Measurements from ENCODE around the gene NMUR2.

Gene NMUR2

DNA sequence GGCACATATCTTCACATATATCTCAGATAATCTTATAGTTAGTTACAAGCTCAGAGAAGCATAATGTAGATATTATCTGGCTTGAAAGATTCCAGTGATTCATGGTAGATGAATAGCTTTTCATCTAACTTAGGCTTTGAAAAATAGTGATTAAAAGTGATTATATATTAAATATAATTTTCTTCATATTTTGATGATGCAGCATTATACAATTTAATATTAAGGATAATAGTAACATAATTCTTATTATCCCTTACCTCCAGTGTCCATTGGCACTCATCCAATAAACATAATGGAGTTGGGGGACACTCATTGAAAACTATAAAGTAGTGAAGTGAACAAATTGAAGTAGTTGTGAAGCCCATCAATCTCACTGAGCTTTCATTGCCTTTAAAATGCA lies 35.8 kb downstream of the NMUR2 start:
- DNase-seq (ENCODE audit: low read depth in 2 of 2): no peak

GRCh38 chr5:152367554-152367953 lies 37.5 kb downstream of the NMUR2 start:
- DNase-seq (ENCODE audit: low read depth in 2 of 2): no peak

- DNase-seq (ENCODE audit: low read depth in 2 of 2): no peak
Measured at GRCh38 chr5:152366716-152367115, 38.4 kb downstream of the NMUR2 start.

DNA sequence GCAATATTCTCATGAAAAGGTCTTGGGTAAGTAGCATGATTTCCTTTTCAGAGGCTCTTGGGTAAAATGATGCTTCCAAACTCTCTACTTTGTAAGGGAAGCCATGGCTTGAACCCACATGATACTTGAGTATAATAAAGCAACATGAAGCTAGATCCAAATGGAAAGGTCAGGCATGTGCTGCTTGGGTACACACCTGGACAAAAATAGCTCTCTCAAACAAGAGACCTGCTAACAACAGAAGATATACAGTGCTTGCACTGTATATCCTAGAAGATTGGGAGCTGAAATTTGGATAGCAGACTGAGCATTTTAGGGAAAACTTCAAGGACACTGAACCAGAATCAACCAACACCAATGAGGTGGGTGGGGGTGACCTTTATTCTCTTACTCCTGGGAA lies 40.2 kb downstream of the NMUR2 start:
- DNase-seq (ENCODE audit: low read depth in 2 of 2): no peak

GRCh38 chr5:152364172-152364571 lies 40.9 kb downstream of the NMUR2 start:
- no peak for DNase-seq (ENCODE audit: low read depth in 2 of 2)

DNA sequence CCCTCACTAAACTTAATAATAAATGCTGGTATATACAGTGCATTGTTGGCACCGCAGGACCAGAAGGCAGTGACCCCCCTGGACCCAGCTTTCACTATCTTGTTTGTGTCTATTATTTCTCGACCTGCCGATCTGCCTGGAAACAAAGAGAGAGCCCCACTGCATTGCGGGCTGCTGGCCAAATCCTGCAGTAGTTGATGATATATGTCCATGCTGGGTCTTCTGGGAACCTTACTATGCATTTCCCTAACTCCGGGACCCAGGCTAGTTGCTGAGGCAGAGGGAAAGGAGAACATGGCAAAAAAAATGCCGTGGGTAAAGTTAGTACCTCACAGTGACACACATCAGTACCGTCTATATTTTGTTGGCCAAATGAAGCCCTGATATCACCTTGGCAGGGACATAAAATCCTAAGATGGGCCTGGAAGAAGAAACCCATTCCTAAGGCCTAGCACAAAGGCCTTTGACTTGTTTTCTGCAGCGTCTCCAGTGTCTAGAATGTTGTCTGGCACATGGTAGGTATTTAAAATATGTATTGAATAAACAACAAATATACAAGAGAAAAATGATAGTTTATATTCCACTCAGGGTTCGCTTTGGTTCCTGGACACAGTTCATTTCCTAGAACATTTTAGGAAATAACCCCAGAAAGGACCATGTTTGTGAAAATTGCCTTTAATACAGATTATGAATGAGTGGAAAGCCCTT lies 46.1 kb downstream of the NMUR2 start:
- DNase-seq (ENCODE audit: low read depth in 2 of 2): no peak

- no peak for DNase-seq (ENCODE audit: low read depth in 2 of 2)
Measured at GRCh38 chr5:152356506-152356905, 48.6 kb downstream of the NMUR2 start.

GRCh38 chr5:152355061-152355460 lies 50.0 kb downstream of the NMUR2 start:
- no peak for DNase-seq (ENCODE audit: low read depth in 2 of 2)

DNA sequence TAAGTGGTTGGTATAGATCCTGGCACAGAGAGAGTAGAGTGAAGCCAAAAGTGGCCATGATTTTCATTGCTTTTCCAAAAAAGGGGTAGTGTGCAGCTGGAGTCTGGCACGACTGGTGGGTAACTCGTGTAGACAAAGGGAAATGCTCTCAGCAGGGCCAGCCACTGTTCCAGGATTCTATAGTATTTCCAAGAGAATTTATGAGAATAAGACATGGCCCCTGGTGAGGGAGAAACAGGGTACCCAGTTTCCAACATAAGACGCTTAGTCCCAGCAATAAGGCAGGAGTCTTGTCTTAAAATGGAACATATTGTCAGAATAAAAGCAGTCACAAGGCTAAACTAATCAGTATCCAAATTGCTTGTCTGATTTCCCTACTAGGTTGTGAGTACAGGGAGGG lies 52.1 kb downstream of the NMUR2 start:
- DNase-seq (ENCODE audit: low read depth in 2 of 2): no peak

DNA sequence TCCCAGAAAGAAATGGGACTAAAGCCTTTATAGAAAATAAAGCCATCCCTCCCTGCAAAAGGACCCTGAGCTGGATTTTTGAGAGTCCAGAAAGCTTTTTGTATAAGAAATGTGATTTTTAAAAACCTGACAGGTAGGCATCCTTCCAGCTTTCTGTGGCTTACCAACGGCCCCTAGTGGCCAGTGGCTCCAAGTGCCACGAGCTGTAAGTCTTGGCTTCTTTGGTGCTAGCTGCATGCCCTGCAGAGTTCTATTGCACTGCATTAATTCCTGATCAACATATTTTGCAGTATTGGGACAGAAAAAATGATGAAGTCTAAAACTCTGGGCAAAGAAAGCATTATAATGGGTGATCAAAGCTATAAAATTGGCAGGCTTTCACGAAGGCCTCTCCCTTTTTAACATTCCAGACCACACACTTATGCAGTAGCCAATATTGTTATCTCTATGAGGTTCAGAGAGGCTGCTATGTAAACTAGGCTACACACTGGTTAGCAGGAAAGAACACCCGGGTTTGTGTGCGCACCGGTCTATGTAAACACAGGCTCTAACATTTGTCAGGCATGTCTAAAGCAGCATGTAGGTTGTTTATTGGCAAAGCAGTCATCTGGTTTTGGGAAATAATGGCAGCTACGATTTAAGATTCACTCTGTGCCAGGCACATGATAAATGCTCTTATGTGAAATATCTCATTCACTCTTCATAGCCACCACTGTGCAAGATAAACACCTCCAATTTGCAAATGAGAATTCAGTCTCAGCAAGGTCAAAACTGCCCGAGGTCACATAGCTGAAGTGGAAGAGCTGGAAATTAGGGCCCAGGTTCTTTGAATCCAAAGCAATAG lies 55.2 kb downstream of the NMUR2 start:
- no peak for DNase-seq (ENCODE audit: low read depth in 2 of 2)

Data from stimulated activated CD8-positive, alpha-beta memory T cell treated with anti-CD3 and anti-CD28 coated beads, Interleukin-15, amount 100 ng/mL, for 4 hours (primary cell).